Measurements from ENCODE around the gene SMYD1. TPM values are rescaled to one million over a fixed set of nuclear protein-coding genes. Genes with fewer than 3 reads are reported as not detected.

Gene SMYD1
- total RNA-seq, 1 experiment from 2014 or later = not detected

DNA sequence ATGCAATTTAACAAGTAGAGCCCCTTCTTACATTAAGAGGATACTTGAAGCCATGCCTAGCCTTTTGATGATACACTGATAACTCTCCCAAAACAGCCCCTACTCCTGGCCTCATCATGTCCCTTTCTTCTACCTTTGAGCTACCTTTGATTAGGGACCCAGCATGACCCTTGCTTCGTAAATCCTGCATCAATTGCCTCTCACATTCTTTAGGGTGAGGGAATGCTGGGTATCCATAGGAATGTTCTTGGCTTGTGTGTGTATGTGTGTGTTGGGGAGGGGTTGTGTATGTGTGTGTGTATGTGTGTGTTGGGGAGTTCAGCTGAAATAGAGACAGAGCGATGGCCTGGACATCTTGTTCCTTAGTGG, 6.7 kb upstream of the SMYD1 start:
- H3K4me3 Mint-ChIP-seq (ENCODE audit: low read depth, unreplicated experiment) = no peak overlapping the region
- no TSS peak for BruUV-seq (replicated peaks)
- CTCF ChIA-PET = interaction anchor here (0.6 to 3.0 kb wide), 15 partner anchors 11 to 421 kb away, joined by 3 to 83 read pairs (median 4); partner anchors contain the start of gene THNSL2
- no peaks in the 10 kb centered on the region for H3K27me3 Mint-ChIP-seq (ENCODE audit: unreplicated experiment)
- no peaks in the 10 kb centered on the region for H3K9me3 Mint-ChIP-seq (ENCODE audit: low read depth, unreplicated experiment)
- TF ChIP-seq, protein P1, sequence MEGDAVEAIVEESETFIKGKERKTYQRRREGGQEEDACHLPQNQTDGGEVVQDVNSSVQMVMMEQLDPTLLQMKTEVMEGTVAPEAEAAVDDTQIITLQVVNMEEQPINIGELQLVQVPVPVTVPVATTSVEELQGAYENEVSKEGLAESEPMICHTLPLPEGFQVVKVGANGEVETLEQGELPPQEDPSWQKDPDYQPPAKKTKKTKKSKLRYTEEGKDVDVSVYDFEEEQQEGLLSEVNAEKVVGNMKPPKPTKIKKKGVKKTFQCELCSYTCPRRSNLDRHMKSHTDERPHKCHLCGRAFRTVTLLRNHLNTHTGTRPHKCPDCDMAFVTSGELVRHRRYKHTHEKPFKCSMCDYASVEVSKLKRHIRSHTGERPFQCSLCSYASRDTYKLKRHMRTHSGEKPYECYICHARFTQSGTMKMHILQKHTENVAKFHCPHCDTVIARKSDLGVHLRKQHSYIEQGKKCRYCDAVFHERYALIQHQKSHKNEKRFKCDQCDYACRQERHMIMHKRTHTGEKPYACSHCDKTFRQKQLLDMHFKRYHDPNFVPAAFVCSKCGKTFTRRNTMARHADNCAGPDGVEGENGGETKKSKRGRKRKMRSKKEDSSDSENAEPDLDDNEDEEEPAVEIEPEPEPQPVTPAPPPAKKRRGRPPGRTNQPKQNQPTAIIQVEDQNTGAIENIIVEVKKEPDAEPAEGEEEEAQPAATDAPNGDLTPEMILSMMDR (IDR thresholded peaks at IDR 0.05; ENCODE audit: unreplicated experiment) = no peak
- H3K27ac Mint-ChIP-seq (ENCODE audit: unreplicated experiment) = no peak overlapping the region
- no peak for DNase-seq
- peaks cover 23% of the 10 kb centered on the region for H3K4me1 Mint-ChIP-seq (ENCODE audit: low read depth, unreplicated experiment)
- intact Hi-C loops (cut with micrococcal nuclease; ENCODE audit: unreplicated experiment) = no loop called here
- H3K36me3 Mint-ChIP-seq (ENCODE audit: insufficient read depth, unreplicated experiment) = peaks cover 7% of the 10 kb centered on the region

DNA sequence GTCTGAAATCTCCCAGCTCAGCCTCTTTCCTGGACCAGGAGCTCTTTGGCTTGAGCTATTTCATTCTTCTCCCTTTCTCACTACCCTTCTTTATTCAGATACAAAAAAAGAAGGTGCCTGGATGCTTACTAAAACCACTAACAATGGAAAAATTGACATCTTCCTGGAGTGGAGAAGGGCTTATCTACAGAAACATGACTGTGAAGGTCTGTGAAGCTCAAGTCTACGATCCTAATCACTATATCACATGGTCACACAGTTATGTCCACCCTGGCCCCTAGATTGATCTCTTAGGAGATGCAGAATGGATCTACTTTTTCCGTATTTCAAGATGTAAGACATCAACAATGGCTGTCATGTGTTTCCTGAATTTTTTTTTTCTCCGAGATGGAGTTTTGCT, 6.3 kb upstream of the SMYD1 start:
- CTCF ChIA-PET = interaction anchor here (1.2 to 3.0 kb wide), 6 partner anchors 10 to 99 kb away, joined by 3 to 83 read pairs (median 6); no protein-coding TSS in a partner anchor
- H3K9me3 Mint-ChIP-seq (ENCODE audit: low read depth, unreplicated experiment) = no peaks in the 10 kb centered on the region
- intact Hi-C loops (cut with micrococcal nuclease; ENCODE audit: unreplicated experiment) = no loop called here
- H3K36me3 Mint-ChIP-seq (ENCODE audit: insufficient read depth, unreplicated experiment) = peaks cover 3% of the 10 kb centered on the region
- H3K4me3 Mint-ChIP-seq (ENCODE audit: low read depth, unreplicated experiment) = no peak overlapping the region
- peaks cover 19% of the 10 kb centered on the region for H3K4me1 Mint-ChIP-seq (ENCODE audit: low read depth, unreplicated experiment)
- TF ChIP-seq, protein P1 (IDR thresholded peaks at IDR 0.05; ENCODE audit: unreplicated experiment) = no peak
- BruUV-seq (replicated peaks) = no TSS peak
- no peaks in the 10 kb centered on the region for H3K27me3 Mint-ChIP-seq (ENCODE audit: unreplicated experiment)
- no peak for DNase-seq
- H3K27ac Mint-ChIP-seq (ENCODE audit: unreplicated experiment) = no peak overlapping the region

DNA sequence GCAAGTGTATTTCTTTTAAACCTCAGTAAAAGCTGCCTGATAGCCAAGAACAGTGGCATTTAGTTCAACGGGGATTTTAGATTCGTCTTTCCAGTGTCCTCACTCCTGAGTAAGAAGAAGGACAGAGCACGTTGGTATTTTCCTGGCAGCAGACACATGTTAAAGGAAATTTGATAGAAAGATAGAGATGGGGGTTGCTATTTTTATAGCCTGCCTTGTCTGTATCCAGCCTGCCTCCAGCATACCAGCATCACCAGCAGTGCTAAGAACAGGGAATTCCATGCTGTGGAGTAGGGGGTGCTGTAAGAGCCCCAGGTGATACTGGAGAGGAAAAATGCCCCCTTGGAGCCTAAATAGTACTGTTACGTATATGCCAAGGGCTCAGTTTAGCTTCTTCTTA, 1.1 kb upstream of the SMYD1 start:
- H3K36me3 Mint-ChIP-seq (ENCODE audit: insufficient read depth, unreplicated experiment) = no peaks in the 10 kb centered on the region
- H3K9me3 Mint-ChIP-seq (ENCODE audit: low read depth, unreplicated experiment) = no peaks in the 10 kb centered on the region
- no peaks in the 10 kb centered on the region for H3K4me1 Mint-ChIP-seq (ENCODE audit: low read depth, unreplicated experiment)
- no peak overlapping the region for H3K4me3 Mint-ChIP-seq (ENCODE audit: low read depth, unreplicated experiment)
- no peak for DNase-seq
- H3K27ac Mint-ChIP-seq (ENCODE audit: unreplicated experiment) = no peak overlapping the region
- CTCF ChIA-PET = interaction anchor here (0.7 kb wide), 1 partner anchor 94 kb away, joined by 3 read pairs; no protein-coding TSS in a partner anchor
- H3K27me3 Mint-ChIP-seq (ENCODE audit: unreplicated experiment) = no peaks in the 10 kb centered on the region
- no TSS peak for BruUV-seq (replicated peaks)
- intact Hi-C loops (cut with micrococcal nuclease; ENCODE audit: unreplicated experiment) = no loop called here
- TF ChIP-seq, protein P1 (IDR thresholded peaks at IDR 0.05; ENCODE audit: unreplicated experiment) = no peak

DNA sequence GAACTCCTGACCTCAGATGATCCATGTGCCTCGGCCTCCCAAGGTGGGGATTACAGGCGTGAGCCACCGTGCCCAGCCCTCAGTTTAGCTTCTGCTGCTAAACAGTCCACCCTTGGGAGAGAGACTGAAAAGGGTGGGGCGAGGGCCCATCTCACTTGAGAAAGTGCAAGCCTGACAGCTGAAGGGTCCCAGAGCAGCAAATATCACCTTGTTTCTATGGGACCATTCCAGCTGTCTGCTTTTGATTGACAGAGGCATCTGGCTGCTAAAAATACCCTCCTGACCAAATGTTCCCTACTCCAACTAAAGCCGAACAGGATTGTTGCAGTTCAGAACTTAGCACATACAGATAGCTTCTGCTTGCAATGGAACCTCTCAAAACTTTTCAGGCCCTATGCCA, 436 bp upstream of the SMYD1 start:
- TF ChIP-seq, protein P1 (IDR thresholded peaks at IDR 0.05; ENCODE audit: unreplicated experiment) = no peak
- no peaks in the 10 kb centered on the region for H3K9me3 Mint-ChIP-seq (ENCODE audit: low read depth, unreplicated experiment)
- intact Hi-C loops (cut with micrococcal nuclease; ENCODE audit: unreplicated experiment) = no loop called here
- no peak for DNase-seq
- no peaks in the 10 kb centered on the region for H3K4me1 Mint-ChIP-seq (ENCODE audit: low read depth, unreplicated experiment)
- no peak overlapping the region for H3K27ac Mint-ChIP-seq (ENCODE audit: unreplicated experiment)
- BruUV-seq (replicated peaks) = no TSS peak
- H3K4me3 Mint-ChIP-seq (ENCODE audit: low read depth, unreplicated experiment) = no peak overlapping the region
- no peaks in the 10 kb centered on the region for H3K27me3 Mint-ChIP-seq (ENCODE audit: unreplicated experiment)
- CTCF ChIA-PET = no interaction called here
- no peaks in the 10 kb centered on the region for H3K36me3 Mint-ChIP-seq (ENCODE audit: insufficient read depth, unreplicated experiment)
